Hepatic stellate cell (primary cell): ENCODE data around the gene CCNJL.
"Not testable (repeated sequence)": the region's sequence is repeated elsewhere in the genome, so short reads cannot be mapped to it uniquely, and the experiment has no call there.

Experiments used
- DNase-seq: peaks from one replicate; pipeline ENCODE4 v3.0.0; 2011; ENCODE audit warnings: low spot score

The CCNJL gene

DNA sequence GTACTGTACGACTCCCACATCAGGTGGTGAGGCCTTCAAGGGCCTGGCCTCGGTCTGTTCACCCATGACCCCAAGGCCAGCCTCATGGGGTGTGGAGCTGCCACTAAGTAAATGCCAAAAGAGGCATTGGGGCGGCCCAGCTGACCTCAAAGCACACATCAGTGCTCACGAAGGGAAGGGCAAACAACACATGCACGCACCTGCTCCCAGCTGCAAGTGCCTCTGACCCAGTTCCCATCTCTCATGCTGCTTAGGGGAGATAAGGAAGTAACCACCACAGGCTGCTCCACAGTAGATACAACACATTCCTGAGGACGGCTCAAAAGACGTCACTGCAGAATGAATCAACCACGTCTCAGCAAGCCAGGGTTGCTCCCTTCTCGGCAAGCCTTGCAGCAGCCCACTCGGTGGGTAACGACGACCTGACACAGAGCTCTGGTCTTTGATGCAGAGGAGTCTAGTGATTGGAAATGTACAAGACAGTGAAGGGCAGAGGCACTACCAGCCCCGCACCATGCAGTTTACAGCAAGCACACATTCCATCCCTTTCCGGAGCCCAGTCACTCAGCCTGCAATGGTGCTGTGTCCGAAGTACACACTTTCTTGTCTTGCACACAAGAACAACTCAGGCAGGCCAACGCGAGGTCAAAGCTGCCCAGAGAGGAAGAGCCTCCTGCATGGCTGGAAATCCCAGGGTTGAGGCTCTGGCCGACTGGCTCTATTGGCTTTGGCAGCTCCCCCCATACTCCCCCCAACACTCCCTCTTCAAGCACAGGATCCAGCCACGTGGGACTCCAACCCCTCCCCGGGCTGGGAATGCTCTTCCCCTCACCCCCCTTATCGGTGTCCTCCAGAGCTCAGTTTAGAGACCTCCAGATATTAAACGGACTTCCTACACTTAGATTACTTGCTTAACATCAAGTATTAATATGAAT is 51.2 kb downstream of the CCNJL start:
- DNase-seq = peak; percentile 46

GRCh38 chr5:160260006-160260775 is 52.2 kb downstream of the CCNJL start:
- no peak for DNase-seq

GRCh38 chr5:160259341-160259740 is 53.0 kb downstream of the CCNJL start:
- no peak for DNase-seq

GRCh38 chr5:160254706-160255105 is 57.7 kb downstream of the CCNJL start:
- no peak for DNase-seq

GRCh38 chr5:160253441-160253840 is 58.9 kb downstream of the CCNJL start:
- DNase-seq = no peak

GRCh38 chr5:160252916-160253315 is 59.4 kb downstream of the CCNJL start:
- DNase-seq = no peak

- no peak for DNase-seq
Measured at GRCh38 chr5:160251406-160252155, 60.8 kb downstream of the CCNJL start.

DNA sequence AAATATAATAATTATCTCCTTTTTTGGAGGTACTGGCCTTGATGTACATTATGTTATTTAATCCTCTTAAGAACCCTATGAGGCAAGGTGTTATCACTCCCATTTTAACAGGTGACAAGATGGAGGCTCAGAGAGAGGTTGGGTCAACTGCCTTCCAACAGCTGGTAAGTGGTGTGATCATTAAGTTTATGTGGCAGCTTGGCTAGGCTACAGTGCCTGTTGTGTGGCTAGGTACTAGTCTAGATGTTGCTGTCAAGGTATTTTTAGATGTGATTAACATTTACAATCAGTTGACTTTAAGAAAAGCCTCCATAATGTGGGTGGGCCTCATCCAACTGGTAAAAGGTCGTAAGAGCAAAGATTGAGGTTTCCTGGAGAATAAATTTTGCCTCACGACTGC is 61.5 kb downstream of the CCNJL start:
- DNase-seq = no peak

GRCh38 chr5:160250226-160250625 is 62.1 kb downstream of the CCNJL start:
- no peak for DNase-seq

GRCh38 chr5:160249570-160249969 is 62.8 kb downstream of the CCNJL start:
- DNase-seq = not testable (repeated sequence)

DNA sequence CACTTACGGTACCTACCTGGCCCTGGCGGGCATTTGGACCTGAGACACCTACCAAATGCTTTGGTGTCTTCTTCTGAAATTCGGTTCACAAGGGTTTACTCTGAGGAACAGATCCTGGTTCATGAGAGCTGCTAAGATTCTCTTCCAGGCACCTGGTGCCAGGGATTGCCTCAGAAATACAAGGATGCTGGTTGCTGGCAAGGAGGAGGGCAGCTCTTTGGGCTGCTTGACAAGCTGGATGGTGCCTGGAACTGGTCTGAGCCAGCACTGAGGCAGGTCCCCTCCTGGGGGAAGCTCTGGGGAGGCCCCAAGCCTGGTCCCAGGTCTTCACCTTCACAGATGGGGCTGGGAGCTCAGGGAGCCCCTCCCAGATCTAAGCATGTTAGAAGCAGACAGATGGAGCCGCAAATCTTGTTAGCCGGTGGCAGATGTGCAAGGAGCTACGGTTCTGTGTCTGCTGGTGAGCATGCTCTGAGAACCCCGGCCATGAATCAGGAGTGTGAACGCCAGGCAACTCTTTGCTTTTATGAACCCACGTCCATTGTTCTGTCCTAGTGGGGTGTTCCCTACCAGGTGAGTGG is 66.8 kb downstream of the CCNJL start:
- DNase-seq = no peak

- no peak for DNase-seq
Measured at GRCh38 chr5:160242145-160242544, 70.2 kb downstream of the CCNJL start.

GRCh38 chr5:160240350-160240749 is 72.0 kb downstream of the CCNJL start:
- no peak for DNase-seq

DNA sequence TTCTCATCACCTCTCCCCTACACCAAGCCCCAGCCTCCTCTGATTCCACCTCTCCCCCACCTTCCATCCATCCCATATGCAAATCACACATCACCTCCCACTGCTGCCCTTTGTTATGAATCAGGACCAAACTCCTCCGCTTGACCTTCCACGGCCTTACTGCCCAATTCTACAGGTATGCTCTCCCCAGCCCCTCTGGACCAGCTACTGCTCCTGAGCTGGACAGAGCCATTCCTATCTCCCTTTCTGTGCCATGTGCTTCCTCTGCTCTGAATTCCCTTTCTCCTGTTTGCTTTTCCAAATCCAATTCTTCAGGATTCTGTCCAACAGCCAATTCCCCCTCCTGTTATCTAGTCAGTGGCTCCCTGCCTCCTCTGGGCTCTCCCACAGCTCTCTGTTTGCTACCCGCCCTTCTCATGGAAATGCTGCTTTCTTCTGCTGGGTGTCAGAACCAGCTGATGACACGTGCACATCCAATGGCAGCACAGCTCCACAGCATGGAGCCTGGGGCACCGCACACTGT is 74.7 kb downstream of the CCNJL start:
- DNase-seq = no peak

DNA sequence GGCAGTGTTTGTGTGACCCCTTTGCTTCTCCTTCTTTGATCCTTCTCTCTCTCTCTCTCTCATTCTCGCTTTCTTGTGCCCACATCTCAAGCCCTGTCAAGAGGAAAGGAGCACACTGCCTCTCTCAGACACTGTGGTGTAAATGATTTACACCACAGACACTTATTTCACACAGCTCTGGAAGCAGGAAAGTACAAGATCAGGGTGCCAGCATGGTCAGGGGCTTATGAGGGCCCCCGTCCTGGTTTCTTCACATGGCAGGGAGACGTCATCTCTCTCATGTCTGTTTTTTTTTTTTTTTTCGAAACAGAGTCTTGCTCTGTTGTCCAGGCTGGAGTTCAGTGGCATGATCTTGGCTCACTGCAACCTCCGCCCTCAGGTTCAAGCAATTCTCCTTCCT is 76.6 kb downstream of the CCNJL start:
- no peak for DNase-seq

DNA sequence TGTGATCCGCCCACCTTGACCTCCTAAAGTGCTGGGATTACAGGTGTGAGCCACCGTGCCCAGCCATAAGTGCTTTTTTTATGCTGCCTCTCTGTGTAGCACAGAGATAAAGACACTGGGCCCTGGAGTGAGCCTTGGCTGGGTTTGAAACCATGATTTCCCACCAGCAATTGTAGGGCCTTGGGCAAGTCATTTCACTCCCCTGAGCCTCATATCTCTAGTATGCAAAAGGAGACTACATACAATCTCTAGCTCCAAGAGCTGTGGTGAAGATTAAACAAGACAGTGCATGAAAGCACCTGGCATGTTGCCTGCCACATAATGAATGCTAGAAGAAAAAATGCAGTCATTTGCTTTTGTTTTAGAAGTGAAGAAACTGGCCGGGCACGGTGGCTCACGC is 79.1 kb downstream of the CCNJL start:
- no peak for DNase-seq

- no peak for DNase-seq
Measured at GRCh38 chr5:160231783-160232342, 80.5 kb downstream of the CCNJL start.

DNA sequence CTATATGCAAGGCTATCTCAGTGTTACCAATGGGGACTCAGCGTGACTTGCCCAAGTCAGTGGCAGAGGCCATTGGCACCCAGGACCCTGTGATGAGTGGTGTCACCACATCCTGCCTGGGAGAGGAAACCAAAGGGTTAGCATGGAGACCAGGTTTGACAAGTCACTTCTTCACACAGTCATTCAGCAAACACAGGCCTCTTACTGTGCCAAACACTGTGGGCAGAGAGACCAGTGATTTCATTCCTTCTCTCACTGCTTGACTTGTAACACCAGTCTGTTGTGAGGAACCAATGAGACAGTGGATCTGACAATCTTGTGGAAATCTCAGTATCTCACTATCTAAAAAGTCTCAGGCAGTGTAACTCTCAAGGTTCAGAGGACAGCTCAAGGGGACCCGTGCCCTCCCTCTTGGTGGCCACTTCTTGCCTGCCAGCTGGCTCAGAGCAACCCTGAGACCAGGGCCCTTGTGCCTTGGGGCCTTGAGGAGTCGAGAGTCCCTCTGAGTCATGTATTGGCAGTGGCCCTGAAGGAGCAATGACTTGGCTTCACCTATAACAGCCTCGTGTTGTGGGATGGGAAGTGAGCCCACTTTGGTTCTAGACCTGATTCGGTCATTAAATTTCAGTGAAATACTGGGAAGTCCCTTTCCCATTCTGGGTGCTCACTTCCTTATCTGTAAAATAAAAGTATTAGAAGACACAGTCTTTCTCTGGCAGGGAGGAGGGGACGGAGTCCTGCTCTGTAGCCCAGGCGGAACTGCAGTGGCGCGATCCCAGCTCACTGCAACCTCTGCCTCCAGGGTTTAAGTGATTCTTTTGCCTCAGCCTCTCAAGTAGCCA is 81.5 kb downstream of the CCNJL start:
- DNase-seq = no peak

GRCh38 chr5:160229190-160229742 is 83.1 kb downstream of the CCNJL start, which contains the start of gene FABP6:
Gene FABP6, plus strand, starts transcription at chr5:160229506. Its CDS starts 52 bp downstream, at chr5:160229558.
- DNase-seq = no peak

DNA sequence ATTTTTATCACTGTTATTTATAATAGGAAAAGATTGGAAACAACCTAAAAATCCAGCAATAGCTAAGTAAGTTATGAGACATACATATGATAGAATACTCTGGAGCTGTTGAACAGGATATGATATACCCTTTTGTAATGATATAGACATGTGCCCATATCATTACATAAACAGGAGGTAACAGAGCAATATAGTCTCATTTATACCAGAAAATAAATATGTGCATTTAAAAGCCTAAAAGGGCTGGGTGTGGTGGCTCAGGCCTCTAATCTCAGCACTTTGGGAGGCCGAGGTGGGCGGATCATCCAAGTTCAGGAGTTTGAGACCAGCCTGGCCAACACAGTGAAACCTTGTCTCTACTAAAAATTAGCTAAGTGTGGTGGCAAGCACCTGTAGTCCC is 85.4 kb downstream of the CCNJL start:
- no peak for DNase-seq
